Activated CD8-positive, alpha-beta memory T cell treated with anti-CD3 and anti-CD28 coated beads, Interleukin-2, amount 50 U/mL, for 4 hours (primary cell): Measurements from ENCODE around the gene SLC4A8.
"Not testable (repeated sequence)": the region's sequence is repeated elsewhere in the genome, so short reads cannot be mapped to it uniquely, and the experiment has no call there.

Experiments
- DNase-seq: peaks from one replicate; pipeline ENCODE4 v3.0.0-alpha.2; 2020

SLC4A8 gene

DNA sequence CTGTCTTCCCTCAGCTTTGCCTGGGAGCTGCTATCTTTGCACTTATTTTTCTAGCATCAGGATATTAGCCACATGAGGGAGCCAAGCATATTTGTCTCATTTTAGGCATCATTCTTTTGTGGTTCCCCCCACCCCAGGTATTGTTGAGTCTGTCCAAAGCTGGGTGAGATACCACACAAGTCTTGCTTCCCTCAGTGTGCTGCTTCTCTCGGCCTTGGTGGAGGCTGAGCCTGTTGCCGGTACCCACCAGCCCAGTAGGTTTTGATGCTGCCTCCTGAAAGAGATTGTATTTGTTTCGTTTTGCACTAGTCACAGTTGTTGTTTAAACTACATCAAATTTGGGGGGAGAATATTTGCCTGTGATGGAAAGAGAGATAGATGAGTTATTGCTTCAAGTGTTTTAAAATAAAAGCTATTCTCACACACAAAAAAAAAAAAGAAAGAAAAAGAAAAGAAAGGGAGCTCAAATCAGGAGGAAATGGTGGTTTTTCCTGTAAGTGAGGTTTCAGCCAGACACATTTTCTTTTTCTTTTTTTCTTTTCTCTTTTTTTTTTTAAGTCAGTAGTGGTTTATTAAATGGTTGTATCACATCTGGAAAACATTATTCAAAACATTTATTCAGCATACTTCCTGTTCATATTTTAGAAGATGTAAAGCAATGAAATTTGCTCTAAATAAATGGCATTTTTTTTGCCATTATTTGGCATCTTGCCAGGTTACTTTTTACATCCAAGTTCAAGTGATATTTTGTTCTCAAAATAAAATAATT is 58.5 kb downstream of the SLC4A8 start:
- DNase-seq: no peak

- no peak for DNase-seq
Measured at GRCh38 chr12:51484119-51484518, 59.5 kb downstream of the SLC4A8 start.

- DNase-seq: no peak
Measured at GRCh38 chr12:51488281-51488680, 63.6 kb downstream of the SLC4A8 start.

DNA sequence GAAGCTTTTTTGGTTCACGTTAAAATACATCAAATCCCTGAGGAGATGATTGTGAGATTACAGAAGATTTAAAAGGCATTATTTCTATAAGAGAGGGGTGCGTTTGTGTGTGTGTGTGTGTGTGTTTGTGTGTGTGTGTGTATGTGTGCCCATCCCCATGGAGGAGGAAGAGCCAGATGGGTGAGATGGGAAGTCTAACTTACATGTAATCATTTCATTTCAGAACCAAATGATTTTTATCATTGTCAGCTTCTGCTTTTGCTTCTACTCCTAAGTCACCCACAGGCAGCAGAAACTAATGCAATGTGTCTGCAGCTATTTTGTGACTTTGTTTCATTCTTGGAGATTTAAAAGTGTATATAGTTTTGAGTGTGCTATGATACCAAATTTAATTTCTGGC is 68.7 kb downstream of the SLC4A8 start:
- no peak for DNase-seq

- no peak for DNase-seq
Measured at GRCh38 chr12:51496895-51497294, 72.3 kb downstream of the SLC4A8 start.

DNA sequence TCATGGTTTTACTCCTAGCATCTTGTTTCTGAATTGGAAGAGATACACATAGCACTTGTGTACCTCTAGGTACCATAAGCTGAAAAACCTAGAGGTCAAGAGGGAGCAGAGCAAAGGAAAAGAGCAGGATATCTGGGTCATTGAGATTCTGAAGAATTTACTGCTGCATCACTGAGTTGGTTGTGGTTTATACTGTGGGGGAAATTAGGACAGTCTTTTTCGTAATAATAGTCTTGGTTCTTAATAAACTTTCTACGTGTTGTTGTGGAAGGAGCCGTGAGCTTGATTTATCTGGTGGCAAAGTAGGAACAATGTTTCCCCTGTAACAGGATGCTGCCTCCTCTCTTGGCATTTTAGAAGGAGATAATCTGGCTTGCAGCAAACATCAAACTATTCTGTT is 80.2 kb downstream of the SLC4A8 start:
- DNase-seq: no peak

GRCh38 chr12:51505360-51506105 is 80.9 kb downstream of the SLC4A8 start:
- no peak for DNase-seq

- no peak for DNase-seq
Measured at GRCh38 chr12:51507178-51507577, 82.5 kb downstream of the SLC4A8 start.

- no peak for DNase-seq
Measured at GRCh38 chr12:51508285-51508684, 83.7 kb downstream of the SLC4A8 start.

GRCh38 chr12:51511546-51512260 is 87.1 kb downstream of the SLC4A8 start:
- no peak for DNase-seq

- DNase-seq: no peak
Measured at GRCh38 chr12:51512438-51512837, 87.8 kb downstream of the SLC4A8 start.

DNA sequence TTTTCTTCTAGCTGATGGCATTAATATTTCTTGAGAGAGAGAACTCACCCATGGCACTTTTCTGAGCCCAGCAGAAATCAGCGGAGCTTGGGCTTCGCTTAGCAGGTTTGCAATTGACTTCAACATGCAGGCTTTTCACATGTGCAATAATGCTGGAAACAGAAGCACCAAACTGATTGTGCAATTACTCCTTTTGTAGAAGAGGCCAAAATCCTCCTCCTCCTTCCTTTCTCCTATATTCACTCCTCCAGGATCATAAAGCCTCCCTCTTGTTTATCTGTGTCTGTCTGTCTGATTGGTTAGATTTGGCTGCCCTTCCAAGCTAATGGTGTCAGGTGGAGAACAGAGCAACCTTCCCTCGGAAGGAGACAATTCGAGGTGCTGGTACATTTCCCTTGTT is 90.4 kb downstream of the SLC4A8 start:
- DNase-seq: not testable (repeated sequence)

DNA sequence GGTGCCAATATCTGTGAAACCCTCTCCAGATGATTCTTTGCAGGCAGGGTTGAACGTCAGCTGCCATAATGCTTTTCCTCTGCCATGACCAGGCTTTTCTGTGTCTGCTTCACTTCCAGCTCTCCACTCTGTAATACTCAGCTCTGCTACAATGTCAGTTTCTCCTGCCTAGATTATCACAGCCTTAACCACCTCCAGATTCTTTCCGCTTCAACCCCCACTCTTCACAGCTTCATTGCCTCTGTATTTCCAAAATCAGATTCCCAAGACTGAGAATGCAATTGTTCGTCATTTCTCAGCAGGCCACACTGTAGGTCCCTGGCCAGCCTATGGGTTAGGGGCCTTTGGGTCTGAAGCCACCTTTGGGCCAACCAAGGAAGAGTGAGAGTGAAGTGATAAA is 92.7 kb downstream of the SLC4A8 start:
- DNase-seq: no peak

GRCh38 chr12:51517800-51518199 is 93.2 kb downstream of the SLC4A8 start:
- no peak for DNase-seq

GRCh38 chr12:51519755-51520154 is 95.1 kb downstream of the SLC4A8 start:
- no peak for DNase-seq

GRCh38 chr12:51520576-51521325 is 96.1 kb downstream of the SLC4A8 start:
- no peak for DNase-seq

- DNase-seq: no peak
Measured at GRCh38 chr12:51521554-51522276, 97.1 kb downstream of the SLC4A8 start.

DNA sequence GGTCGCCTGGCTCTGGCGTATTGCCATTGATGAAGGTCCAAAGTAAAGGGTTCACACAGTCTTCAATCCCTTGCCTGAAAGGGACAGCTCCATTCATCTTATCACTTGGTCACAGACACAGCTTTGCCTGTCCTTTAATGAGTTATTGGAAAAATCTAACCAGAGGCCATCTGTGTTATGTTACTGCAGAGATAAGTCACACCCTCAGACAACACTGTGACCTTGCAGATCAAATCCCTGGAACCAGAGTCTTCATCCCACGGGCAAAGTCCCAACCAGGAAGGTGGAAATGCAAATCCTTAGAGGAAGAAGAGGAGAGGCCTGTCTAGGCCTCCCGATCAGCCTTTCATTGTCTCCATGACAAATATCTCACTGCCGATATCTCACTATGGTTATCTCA is 98.1 kb downstream of the SLC4A8 start:
- DNase-seq: no peak

DNA sequence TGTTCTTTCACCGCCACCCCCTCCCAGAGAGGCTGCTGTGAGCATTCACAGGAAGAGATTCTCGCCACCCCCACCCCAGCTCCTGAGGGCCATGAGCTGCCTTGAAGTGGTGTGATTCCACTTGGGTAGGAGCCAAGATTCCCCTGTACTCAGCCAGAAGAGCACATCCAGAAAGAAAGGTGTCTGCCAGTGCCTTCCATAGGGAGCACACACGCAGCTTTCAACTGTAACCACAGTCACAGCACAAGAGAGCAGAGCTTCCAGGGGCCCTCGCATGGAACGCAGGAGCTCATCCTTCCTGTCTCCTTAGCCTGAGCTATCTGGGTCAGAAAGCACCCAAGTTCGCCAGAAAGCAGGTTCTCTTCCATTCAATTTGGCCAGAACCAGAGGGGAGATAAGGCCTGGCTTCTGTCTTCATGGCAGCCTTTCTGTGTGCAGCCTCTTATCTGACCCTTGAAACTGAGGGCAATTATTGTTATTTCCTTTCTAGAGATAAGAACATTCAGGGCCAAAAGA is 99.8 kb downstream of the SLC4A8 start:
- DNase-seq: no peak

DNA sequence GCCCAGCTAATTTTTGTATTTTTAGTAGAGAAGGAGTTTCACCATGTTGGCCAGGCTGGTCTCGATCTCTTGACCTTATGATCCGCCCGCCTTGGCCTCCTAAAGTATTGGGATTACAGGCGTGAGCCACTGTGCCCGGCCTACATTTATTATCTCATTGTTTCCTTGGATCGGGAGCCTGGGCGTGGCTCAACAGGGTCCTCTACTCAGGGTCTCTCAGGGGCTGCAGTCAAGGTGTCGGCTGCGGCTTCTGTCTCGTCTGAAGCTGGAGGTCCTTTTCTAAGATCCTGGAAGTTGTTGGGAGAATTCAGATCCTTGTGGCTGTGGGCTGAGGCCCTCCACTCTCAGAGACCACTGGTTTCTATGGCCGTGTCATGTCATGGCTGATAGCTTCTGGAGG is 100.9 kb downstream of the SLC4A8 start:
- DNase-seq: no peak

DNA sequence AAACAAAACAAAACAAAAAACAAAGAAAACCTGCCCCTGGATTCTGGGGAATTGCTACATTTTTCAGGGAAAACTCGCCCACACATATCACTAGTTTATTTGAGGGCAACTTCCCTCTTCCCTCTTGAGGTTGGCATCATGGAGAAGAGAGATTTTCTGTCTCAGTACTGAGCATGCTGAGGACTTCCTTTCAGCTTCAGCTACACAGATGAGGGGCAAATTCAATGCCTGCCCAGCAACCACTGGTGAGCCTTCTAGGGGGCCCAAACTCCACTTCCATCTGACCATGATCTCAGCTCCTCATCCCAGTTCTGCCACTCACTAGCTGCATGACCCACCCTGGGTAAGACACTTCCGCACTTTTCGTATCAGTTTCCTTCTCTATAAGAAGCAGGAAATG is 103.3 kb downstream of the SLC4A8 start:
- no peak for DNase-seq
